Vagina (tissue), 2 donors: Measurements from ENCODE around the gene TTC32.

Source experiments
- CTCF ChIP-seq, 3 experiments: fragments of 450-650 bp in 2 of 3; fragments of 200-600 bp in 1 of 3; sonication (generic) in 1 of 3; IDR thresholded peaks; one replicate each; pipeline ENCODE4 v1.5.1; 2017 to 2019; ENCODE audit warnings: antibody characterized with exemption in 3 of 3, mild to moderate bottlenecking in 2 of 3, moderate library complexity in 2 of 3
- POLR2A ChIP-seq, 2 donors: fragments of 450-650 bp; IDR thresholded peaks; one replicate each; pipeline ENCODE4 v1.6.1; 2017; ENCODE audit warnings: antibody characterized with exemption in 2 of 2, mild to moderate bottlenecking in 2 of 2, moderate library complexity in 2 of 2
- POLR2AphosphoS5 ChIP-seq, 2 donors: sonication (generic); formaldehyde crosslinking; IDR thresholded peaks; one replicate each; pipeline ENCODE4 v1.9.0; 2017; ENCODE audit warnings: antibody characterized with exemption in 2 of 2, mild to moderate bottlenecking in 2 of 2, low read depth in 1 of 2; ENCODE audit not compliant: insufficient read depth in 1 of 2

- TF ChIP-seq CTCF (IDR thresholded peaks at IDR 0.05) (no peak), POLR2A (IDR thresholded peaks at IDR 0.05) (no peak), POLR2AphosphoS5 (IDR thresholded peaks at IDR 0.05; ENCODE audit: insufficient read depth in 1 of 2, low read depth in 1 of 2) (no peak)
These were observed 25.0 kb downstream of the TTC32 start for GRCh38 chr2:19876751-19877150.
